Vagina (tissue), 2 donors: ENCODE data around the gene MVD. TPM values are rescaled to one million over a fixed set of nuclear protein-coding genes. Genes with fewer than 3 reads are reported as not detected.

ENCODE experiments used
- DNase-seq, 2 donors: peaks; one replicate each; pipeline ENCODE4 v3.0.0-alpha.2; 2017; ENCODE audit errors: extremely low spot score in 2 of 2
- H3K27ac ChIP-seq: fragments of 200-600 bp; sonication (generic); one replicate; pipeline ENCODE4 v1.5.1; 2019
- H3K27me3 ChIP-seq: fragments of 200-600 bp; sonication (generic); one replicate; pipeline ENCODE4 v1.5.1; 2019
- H3K36me3 ChIP-seq, 2 donors: fragments of 200-600 bp; sonication (generic); one replicate each; pipeline ENCODE4 v1.5.1; 2017 to 2019
- H3K4me1 ChIP-seq: fragments of 200-600 bp; sonication (generic); one replicate; pipeline ENCODE4 v1.5.1; 2019
- H3K4me3 ChIP-seq, 2 donors: fragments of 200-600 bp; sonication (generic); 1 replicate in 1 of 2; 2 replicates in 1 of 2; pipeline ENCODE4 v1.5.1; 2016 to 2019
- H3K9me3 ChIP-seq: fragments of 200-600 bp; sonication (generic); one replicate; pipeline ENCODE4 v1.5.1; 2019
- CTCF ChIP-seq, 3 experiments: fragments of 450-650 bp in 2 of 3; fragments of 200-600 bp in 1 of 3; sonication (generic) in 1 of 3; IDR thresholded peaks; one replicate each; pipeline ENCODE4 v1.5.1; 2017 to 2019; ENCODE audit warnings: antibody characterized with exemption in 3 of 3, mild to moderate bottlenecking in 2 of 3, moderate library complexity in 2 of 3
- POLR2A ChIP-seq, 2 donors: fragments of 450-650 bp; IDR thresholded peaks; one replicate each; pipeline ENCODE4 v1.6.1; 2017; ENCODE audit warnings: antibody characterized with exemption in 2 of 2, mild to moderate bottlenecking in 2 of 2, moderate library complexity in 2 of 2
- POLR2AphosphoS5 ChIP-seq, 2 donors: sonication (generic); formaldehyde crosslinking; IDR thresholded peaks; one replicate each; pipeline ENCODE4 v1.9.0; 2017; ENCODE audit warnings: antibody characterized with exemption in 2 of 2, mild to moderate bottlenecking in 2 of 2, low read depth in 1 of 2; ENCODE audit not compliant: insufficient read depth in 1 of 2
- intact Hi-C: fragments of 100-400 bp; cut with DNase I; formaldehyde crosslinking; loops from one replicate; pipeline ENCODE4 v1.15.1; 2023
- total RNA-seq: library from RNA; depleted of rRNA; stranded (reverse); fragments of >200 nt; gene quantifications from one replicate; pipeline ENCODE4 v1.2.3, GENCODE V29; 2016

MVD gene
- total RNA-seq, 1 donor from 2014 or later, result 33.1 TPM

- Histone ChIP-seq H3K36me3 (no peaks in the 10 kb centered on the region), H3K27ac (peak overlapping the region; percentile 78), H3K4me1 (peaks cover 38% of the 10 kb centered on the region), H3K9me3 (no peaks in the 10 kb centered on the region), H3K27me3 (no peaks in the 10 kb centered on the region), H3K4me3 (peak overlapping the region; percentile 78 to 91)
- DNase-seq, result no peak
- no peak for TF ChIP-seq POLR2AphosphoS5 (IDR thresholded peaks at IDR 0.05; ENCODE audit: insufficient read depth in 1 of 2, low read depth in 1 of 2)
- TF ChIP-seq CTCF (IDR thresholded peaks at IDR 0.05), result no peak
- TF ChIP-seq POLR2A (IDR thresholded peaks at IDR 0.05), result no peak
- intact Hi-C loops, result no loop called here
Measured at GRCh38 chr16:88706965-88707826, 44.3 kb upstream of the MVD start.

GRCh38 chr16:88706229-88706964 lies 43.5 kb upstream of the MVD start, which contains the start of the genes CTU2 and RNF166:
Gene CTU2 (plus strand): TSS chr16:88706503. CDS start chr16:88706531, 28 bp downstream.
Gene RNF166 (minus strand): TSS chr16:88706408. CDS start chr16:88706325, 83 bp downstream.
- TF ChIP-seq CTCF (IDR thresholded peaks at IDR 0.05) (no peak), POLR2AphosphoS5 (IDR thresholded peaks at IDR 0.05; ENCODE audit: insufficient read depth in 1 of 2, low read depth in 1 of 2) (peak in 1 of 2 donors; percentile 30), POLR2A (IDR thresholded peaks at IDR 0.05) (peak in 1 of 2 donors; percentile 69)
- Histone ChIP-seq H3K4me1 (peaks cover 41% of the 10 kb centered on the region), H3K27me3 (no peaks in the 10 kb centered on the region), H3K9me3 (no peaks in the 10 kb centered on the region), H3K27ac (peak within 1 kb of the TSS; percentile 78), H3K4me3 (peak within 1 kb of the TSS; percentile 78 to 91), H3K36me3 (no peaks in the 10 kb centered on the region)
- intact Hi-C loops, result no loop called here
- DNase-seq, result no peak

- intact Hi-C loops, result no loop called here
- TF ChIP-seq POLR2A (IDR thresholded peaks at IDR 0.05) (no peak), POLR2AphosphoS5 (IDR thresholded peaks at IDR 0.05; ENCODE audit: insufficient read depth in 1 of 2, low read depth in 1 of 2) (no peak), CTCF (IDR thresholded peaks at IDR 0.05) (no peak)
- Histone ChIP-seq H3K36me3 (no peaks in the 10 kb centered on the region), H3K4me3 (peak overlapping the region; percentile 78 to 91), H3K9me3 (no peaks in the 10 kb centered on the region), H3K4me1 (peaks cover 47% of the 10 kb centered on the region), H3K27ac (peak overlapping the region; percentile 78), H3K27me3 (no peaks in the 10 kb centered on the region)
- no peak for DNase-seq
Measured at GRCh38 chr16:88705801-88706228, 42.9 kb upstream of the MVD start.

- H3K36me3 ChIP-seq, result no peaks in the 10 kb centered on the region
Measured at GRCh38 chr16:88705076-88705684, 42.3 kb upstream of the MVD start.

More at GRCh38 chr16:88705076-88705684, 42.3 kb upstream of the MVD start:
- H3K4me3 ChIP-seq, result peak overlapping the region; percentile 78 to 91
- intact Hi-C loops, result no loop called here
- peaks cover 50% of the 10 kb centered on the region for H3K4me1 ChIP-seq
- H3K9me3 ChIP-seq, result no peaks in the 10 kb centered on the region
- H3K27me3 ChIP-seq, result no peaks in the 10 kb centered on the region
- TF ChIP-seq POLR2AphosphoS5 (IDR thresholded peaks at IDR 0.05; ENCODE audit: insufficient read depth in 1 of 2, low read depth in 1 of 2) (no peak), CTCF (IDR thresholded peaks at IDR 0.05) (no peak), POLR2A (IDR thresholded peaks at IDR 0.05) (no peak)
- no peak for DNase-seq
- H3K27ac ChIP-seq, result peak overlapping the region; percentile 78
